Gastrocnemius medialis (tissue), 4 donors: ENCODE results near the gene DOK5.

Source experiments
- CTCF ChIP-seq, 5 experiments: fragments of 450-650 bp in 3 of 5; fragments of 200-600 bp in 2 of 5; sonication (generic) in 2 of 5; IDR thresholded peaks in 4 of 5; conservative IDR thresholded peaks in 1 of 5; 1 replicate in 4 of 5; 2 replicates in 1 of 5; pipeline ENCODE4 v1.5.1; 2016 to 2019; ENCODE audit warnings: antibody characterized with exemption in 5 of 5, mild to moderate bottlenecking in 3 of 5, moderate library complexity in 3 of 5
- POLR2A ChIP-seq, 2 donors: fragments of 450-650 bp; IDR thresholded peaks; one replicate each; pipeline ENCODE4 v1.6.1; 2017; ENCODE audit warnings: antibody characterized with exemption in 2 of 2, mild to moderate bottlenecking in 2 of 2, moderate library complexity in 2 of 2

- TF ChIP-seq CTCF (IDR thresholded peaks at IDR 0.05 in 4 of 5, conservative IDR thresholded peaks at IDR 0.05 in 1 of 5) (no peak), POLR2A (IDR thresholded peaks at IDR 0.05) (no peak)
Measured at GRCh38 chr20:54485631-54486030, 10.2 kb downstream of the DOK5 start.
